ENCODE measurements around the gene GCFC2.

DNA sequence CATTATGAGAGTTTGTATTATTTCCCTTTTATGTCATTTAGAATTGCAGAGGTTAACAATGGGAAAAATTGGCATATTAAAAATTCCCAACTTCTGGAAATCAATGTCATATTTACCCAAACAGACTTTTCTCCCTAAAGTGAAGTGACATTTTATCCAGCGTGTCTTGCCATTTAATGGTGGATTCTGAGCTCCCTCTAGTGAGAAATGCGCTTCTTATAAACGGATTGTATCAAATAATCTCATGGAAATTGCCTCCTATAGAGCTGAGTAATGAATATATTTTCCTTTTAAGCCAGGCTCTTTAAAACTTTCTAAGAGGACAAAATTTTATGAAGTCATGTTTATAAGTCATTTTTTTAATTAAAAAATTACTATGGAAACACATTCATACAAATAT, 5.7 kb upstream of the GCFC2 start:
- TF ChIP-seq, protein P1, sequence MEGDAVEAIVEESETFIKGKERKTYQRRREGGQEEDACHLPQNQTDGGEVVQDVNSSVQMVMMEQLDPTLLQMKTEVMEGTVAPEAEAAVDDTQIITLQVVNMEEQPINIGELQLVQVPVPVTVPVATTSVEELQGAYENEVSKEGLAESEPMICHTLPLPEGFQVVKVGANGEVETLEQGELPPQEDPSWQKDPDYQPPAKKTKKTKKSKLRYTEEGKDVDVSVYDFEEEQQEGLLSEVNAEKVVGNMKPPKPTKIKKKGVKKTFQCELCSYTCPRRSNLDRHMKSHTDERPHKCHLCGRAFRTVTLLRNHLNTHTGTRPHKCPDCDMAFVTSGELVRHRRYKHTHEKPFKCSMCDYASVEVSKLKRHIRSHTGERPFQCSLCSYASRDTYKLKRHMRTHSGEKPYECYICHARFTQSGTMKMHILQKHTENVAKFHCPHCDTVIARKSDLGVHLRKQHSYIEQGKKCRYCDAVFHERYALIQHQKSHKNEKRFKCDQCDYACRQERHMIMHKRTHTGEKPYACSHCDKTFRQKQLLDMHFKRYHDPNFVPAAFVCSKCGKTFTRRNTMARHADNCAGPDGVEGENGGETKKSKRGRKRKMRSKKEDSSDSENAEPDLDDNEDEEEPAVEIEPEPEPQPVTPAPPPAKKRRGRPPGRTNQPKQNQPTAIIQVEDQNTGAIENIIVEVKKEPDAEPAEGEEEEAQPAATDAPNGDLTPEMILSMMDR (IDR thresholded peaks at IDR 0.05) = no peak
- TF ChIP-seq POLR2A (IDR thresholded peaks at IDR 0.05) = no peak

Measured in vagina (tissue), 2 donors.